Stimulated activated CD8-positive, alpha-beta memory T cell treated with anti-CD3 and anti-CD28 coated beads, Interleukin-12 subunit alpha, Interleukin-12 subunit beta, amount 100 ng/mL, for 24 hours (primary cell): ENCODE data around the gene KLK4.
"Not testable (repeated sequence)": the region's sequence is repeated elsewhere in the genome, so short reads cannot be mapped to it uniquely, and the experiment has no call there.

Experiments
- DNase-seq: peaks from one replicate; pipeline ENCODE4 v3.0.0-alpha.2; 2020; ENCODE audit errors: extremely low read depth

Gene KLK4

DNA sequence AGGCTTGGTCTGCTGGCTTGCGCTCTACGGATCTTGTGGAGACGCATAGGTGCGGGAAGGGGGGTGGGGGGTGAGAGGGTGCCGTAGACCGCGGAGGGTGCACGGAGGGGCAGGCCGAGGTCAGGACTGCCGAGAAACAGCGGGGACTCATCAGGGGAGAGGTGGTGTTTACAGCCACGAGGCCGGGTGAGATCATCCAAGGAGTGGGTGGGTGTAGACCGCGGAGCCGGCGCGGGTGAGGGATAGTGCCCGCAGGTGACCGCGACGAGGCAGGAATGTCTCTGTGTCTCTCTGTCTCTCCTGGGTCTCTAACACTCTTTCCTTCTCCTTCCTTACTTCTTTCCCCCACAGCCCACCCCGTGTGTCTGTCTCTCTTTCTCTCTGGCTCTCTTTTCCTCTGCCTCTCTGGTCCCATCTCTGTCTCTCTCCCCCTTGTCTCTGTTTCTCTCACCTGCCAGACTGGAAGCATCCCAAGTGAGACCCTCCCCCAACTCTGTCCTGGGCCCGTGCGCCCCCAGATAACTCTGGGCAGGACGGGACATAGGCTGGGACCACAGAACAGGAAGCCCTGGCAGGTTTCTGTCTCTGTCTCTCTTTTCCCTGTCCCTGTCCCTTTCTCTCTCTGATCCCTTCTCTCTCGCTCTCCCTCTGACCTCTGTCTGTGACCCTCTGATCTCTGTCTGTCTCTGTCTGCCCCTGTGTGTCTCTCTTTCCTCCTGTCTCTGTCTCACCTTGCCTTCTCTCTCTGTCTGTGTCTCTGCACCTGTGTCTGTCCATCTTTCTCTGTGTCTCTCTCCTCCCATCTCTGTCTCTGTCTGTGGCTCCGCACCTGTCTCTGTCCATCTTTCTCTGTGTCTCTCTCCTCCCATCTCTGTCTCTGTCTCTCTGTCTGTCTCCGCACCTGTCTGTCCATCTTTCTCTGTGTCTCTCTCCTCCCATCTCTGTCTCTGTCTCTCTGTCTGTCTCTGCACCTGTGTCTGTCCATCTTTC is 1.8 kb upstream of the KLK4 start:
- DNase-seq, result no peak

GRCh38 chr19:50912102-50912599 is 956 bp upstream of the KLK4 start:
- no peak for DNase-seq

GRCh38 chr19:50910722-50911121 is 473 bp downstream of the KLK4 start:
- no peak for DNase-seq

GRCh38 chr19:50909240-50910070 is 1.7 kb downstream of the KLK4 start:
- DNase-seq, result no peak

- DNase-seq, result no peak
Measured at GRCh38 chr19:50908336-50908735, 2.9 kb downstream of the KLK4 start.

GRCh38 chr19:50906217-50906616 is 5.0 kb downstream of the KLK4 start:
- no peak for DNase-seq

DNA sequence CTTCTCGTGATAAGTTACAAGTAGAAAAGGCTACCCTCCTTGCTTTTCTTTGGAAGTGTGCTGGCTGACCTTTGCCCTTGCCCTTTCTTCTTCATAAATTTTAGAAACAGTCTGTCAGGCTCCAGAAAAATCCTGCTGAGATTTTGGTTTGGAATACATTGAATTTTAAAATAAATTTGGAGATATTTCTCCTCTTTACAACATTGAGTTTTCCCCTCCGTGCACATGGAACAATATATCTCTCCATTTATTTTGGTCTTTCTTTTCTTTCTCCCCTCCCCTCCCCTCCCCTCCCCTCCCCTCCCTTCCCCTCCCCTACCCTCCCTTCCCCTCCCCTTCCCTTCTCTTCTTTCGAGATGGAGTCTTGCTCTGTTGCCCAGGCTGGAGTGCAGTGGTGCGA is 8.6 kb downstream of the KLK4 start:
- no peak for DNase-seq

GRCh38 chr19:50899569-50899968 is 11.6 kb downstream of the KLK4 start:
- DNase-seq, result no peak

DNA sequence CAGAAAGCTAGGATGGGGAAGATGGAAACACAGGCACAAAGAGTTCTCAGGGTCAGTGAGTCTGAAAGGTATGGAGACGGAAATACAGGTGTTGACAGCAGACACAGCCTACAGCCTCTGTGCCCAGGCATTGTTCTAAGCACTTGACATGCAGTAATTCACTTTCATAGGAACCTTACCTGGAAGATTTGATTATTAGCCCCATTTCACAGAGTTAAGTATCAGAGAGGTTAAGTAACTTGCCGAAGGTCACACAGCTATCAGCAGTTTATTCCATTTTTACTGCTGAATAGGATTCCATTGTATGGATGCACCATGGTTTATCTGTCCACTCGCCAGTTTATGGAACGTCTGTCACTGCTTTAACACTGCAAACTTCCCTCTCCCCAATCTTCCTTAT is 13.2 kb downstream of the KLK4 start:
- DNase-seq, result no peak

DNA sequence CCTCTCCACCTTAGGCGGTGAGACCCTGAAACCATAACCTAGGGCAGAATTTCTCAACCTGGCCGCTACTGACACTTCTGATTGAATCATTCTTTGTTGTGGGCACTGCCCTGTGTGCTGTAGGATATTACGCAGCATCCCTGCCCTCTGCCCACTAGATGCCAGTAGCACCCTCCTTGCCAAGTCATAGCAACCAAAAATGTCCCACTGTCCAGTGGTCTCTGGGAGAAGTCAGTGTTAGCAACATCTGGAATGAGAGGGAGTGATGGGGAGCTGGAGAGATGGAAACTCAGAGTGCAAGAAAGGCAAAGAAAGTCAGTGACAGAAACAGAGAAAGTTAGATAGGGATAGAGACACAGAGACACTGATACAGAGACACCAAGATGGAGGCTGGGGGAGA is 13.6 kb downstream of the KLK4 start:
- DNase-seq, result no peak

GRCh38 chr19:50897191-50897607 is 14.0 kb downstream of the KLK4 start:
- no peak for DNase-seq

DNA sequence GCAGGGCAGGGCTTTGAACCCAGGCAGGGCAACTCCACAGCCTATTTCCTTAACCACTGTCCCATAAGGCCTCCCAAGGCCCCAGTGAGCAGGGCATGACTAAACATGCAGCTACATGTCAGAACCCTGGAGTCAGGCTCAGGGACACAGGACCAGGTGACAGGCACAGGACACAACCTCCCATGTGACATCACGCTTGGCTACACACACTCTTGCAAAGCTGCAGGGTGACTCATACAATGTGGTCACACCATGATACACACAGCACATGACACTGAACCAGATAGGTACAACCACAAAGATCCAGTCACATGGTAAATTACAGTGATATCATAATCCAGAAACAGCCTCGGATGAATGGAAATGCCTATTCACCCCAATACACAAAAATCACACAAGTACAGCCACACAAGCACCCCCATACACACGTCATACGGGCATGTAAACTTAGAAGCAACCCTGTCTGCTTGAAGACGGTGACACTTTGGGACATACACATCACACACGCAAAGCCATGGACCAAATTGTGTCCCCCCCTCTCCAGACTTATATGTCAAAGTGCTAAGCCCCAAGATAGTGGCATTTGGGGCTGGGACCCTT is 14.5 kb downstream of the KLK4 start:
- DNase-seq, result no peak

GRCh38 chr19:50896089-50896590 is 15.1 kb downstream of the KLK4 start:
- DNase-seq, result not testable (repeated sequence)

- DNase-seq, result no peak
Measured at GRCh38 chr19:50894478-50895356, 16.5 kb downstream of the KLK4 start.

- no peak for DNase-seq
Measured at GRCh38 chr19:50893047-50893736, 18.0 kb downstream of the KLK4 start.

DNA sequence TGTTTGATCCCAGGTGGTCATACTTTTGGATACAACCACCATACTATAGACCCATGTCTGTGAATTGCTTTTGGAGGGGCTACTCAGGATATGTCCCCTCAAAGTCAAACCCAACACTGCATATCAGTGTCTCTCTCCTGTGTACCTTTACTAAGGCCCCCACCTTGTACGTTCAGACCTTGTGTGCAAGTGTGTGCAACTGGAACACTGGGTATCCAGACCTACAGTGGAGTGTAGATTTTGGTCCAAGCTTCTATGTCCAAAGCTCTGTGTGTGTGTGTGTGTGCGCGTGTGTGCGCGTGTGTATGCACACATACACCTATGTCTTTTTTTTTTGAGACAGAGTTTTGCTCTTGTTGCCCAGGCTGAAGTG is 20.0 kb downstream of the KLK4 start:
- no peak for DNase-seq

DNA sequence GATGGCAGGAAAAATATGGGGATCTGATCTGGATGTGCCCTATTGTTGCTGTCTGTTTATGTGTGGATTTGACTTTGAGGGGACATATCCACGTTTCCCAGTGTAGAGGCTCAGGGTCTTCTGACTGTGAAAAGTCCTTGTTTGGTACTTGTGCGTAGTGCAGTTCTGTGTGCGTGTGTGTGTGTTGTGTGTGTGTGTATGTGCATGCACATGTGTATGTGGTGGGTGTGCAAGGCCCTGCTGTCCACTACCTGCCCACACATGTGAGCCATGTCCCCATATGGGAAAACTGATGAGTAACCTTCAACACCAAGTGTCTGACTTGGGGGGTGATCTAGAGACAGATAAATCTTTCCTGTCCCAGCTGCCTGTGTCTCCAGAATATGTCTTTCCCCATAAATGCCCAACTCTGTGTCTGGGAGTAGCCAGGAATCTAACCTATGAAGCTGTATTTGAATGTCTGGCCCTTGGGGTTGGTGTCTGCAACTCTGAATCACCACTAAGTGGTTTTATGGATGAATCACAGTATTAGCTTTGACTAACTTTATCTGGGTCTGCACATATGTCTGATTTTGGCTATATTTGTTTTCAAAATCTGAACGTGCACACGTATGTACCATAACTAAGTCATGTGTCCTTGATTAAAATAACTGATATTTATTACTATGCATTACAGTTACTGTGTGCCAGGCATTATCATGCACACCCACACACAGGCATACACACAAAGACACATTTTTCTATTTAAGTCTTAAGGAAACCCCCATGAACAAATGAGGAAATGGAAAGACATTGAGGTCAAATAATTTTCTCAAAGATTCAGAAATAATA is 20.6 kb downstream of the KLK4 start:
- no peak for DNase-seq

- DNase-seq, result no peak
Measured at GRCh38 chr19:50889638-50890037, 21.6 kb downstream of the KLK4 start.

GRCh38 chr19:50882188-50882587 is 29.0 kb downstream of the KLK4 start:
- DNase-seq, result no peak
